H1 (cell line): Measurements from ENCODE around the gene SYNDIG1. TPM values are rescaled to one million over a fixed set of nuclear protein-coding genes. Genes with fewer than 3 reads are reported as not detected.

Experiments used
- CTCF ChIA-PET: fragments of 300-600 bp; sonication (Branson Sonifier 250); formaldehyde crosslinking; loops from one replicate; lab custom pipeline; 2021; ENCODE audit not compliant: partially characterized antibody; lab: Charles Lee
- POLR2A ChIA-PET: fragments of 300-600 bp; sonication (Branson Sonifier 250); formaldehyde crosslinking; loops from one replicate; lab custom pipeline; 2021; ENCODE audit warnings: inconsistent platforms; ENCODE audit not compliant: partially characterized antibody; lab: Charles Lee
- DNase-seq, 2 experiments: peaks; one replicate each; pipeline versions ENCODE4 v3.0.0 to v3.0.0-alpha.2; 2010 to 2022; ENCODE audit warnings: low spot score in 2 of 2, low read depth in 1 of 2, mixed read lengths in 1 of 2
- FAIRE-seq: peaks from 2 replicates; lab custom pipeline; 2011; peaks lifted over from hg19 to GRCh38; lab: Jason Lieb, UNC
- H2AFZ ChIP-seq: 2 replicates; pipeline ENCODE4 v1.8.1; 2012; ENCODE audit warnings: low read length, inconsistent platforms
- H2AK5ac ChIP-seq: 2 replicates; pipeline ENCODE4 v1.6.1; 2013; ENCODE audit warnings: low read depth, low read length
- H2BK120ac ChIP-seq: replicated peaks from 2 replicates; pipeline ENCODE3; 2013; ENCODE audit warnings: low read depth, low read length, inconsistent platforms
- H2BK12ac ChIP-seq: 2 replicates; pipeline ENCODE4 v1.6.1; 2013; ENCODE audit warnings: low read depth, low read length
- H2BK15ac ChIP-seq: 2 replicates; pipeline ENCODE4 v1.6.1; 2013; ENCODE audit warnings: low read length
- H2BK20ac ChIP-seq: 2 replicates; pipeline ENCODE4 v1.6.1; 2013; ENCODE audit warnings: low read length
- H2BK5ac ChIP-seq: 2 replicates; pipeline ENCODE4 v1.6.1; 2013; ENCODE audit warnings: low read depth, low read length
- H3K14ac ChIP-seq: 2 replicates; pipeline ENCODE4 v1.6.1; 2013; ENCODE audit warnings: inconsistent platforms; ENCODE audit not compliant: insufficient read length
- H3K18ac ChIP-seq: 2 replicates; pipeline ENCODE4 v1.6.1; 2013; ENCODE audit warnings: low read length; ENCODE audit errors: extremely low read depth
- H3K23ac ChIP-seq: 2 replicates; pipeline ENCODE4 v1.6.1; 2013; ENCODE audit warnings: inconsistent platforms; ENCODE audit not compliant: insufficient read length
- H3K23me2 ChIP-seq: 2 replicates; pipeline ENCODE4 v1.6.1; 2013; ENCODE audit warnings: low read depth, low read length
- H3K27ac ChIP-seq: 2 replicates; pipeline ENCODE4 v1.6.1; 2011; ENCODE audit warnings: low read depth, low read length, inconsistent platforms
- H3K27me3 ChIP-seq, 4 experiments: replicated peaks in 1 of 4; 1 replicate in 1 of 4; 2 replicates in 3 of 4; pipeline versions ENCODE4 v1.6.1 to v1.8.1; 2011 to 2013; ENCODE audit warnings: low read length in 3 of 4, mild to moderate bottlenecking in 3 of 4, inconsistent platforms in 2 of 4, mixed read lengths in 2 of 4, moderate library complexity in 1 of 4; ENCODE audit not compliant: control insufficient read depth in 3 of 4, insufficient read depth in 3 of 4; ENCODE audit errors: extremely low read depth in 1 of 4
- H3K36me3 ChIP-seq, 4 experiments: 2 replicates each; pipeline versions ENCODE4 v1.6.1 to v1.8.1; 2011 to 2013; ENCODE audit warnings: mild to moderate bottlenecking in 4 of 4, low read length in 3 of 4, moderate library complexity in 2 of 4, control low read depth in 1 of 4, inconsistent platforms in 1 of 4; ENCODE audit not compliant: insufficient read depth in 4 of 4, control insufficient read depth in 2 of 4
- H3K4ac ChIP-seq: replicated peaks from 2 replicates; pipeline ENCODE3; 2013; ENCODE audit warnings: low read length, low read depth, mixed read lengths, inconsistent platforms; ENCODE audit not compliant: insufficient read length
- H3K4me1 ChIP-seq, 4 experiments: replicated peaks in 1 of 4; 1 replicate in 1 of 4; 2 replicates in 3 of 4; pipeline versions ENCODE4 v1.6.1 to v1.8.1; 2011 to 2013; ENCODE audit warnings: low read length in 3 of 4, inconsistent platforms in 2 of 4, mixed read lengths in 1 of 4; ENCODE audit not compliant: insufficient read depth in 4 of 4, control insufficient read depth in 3 of 4
- H3K4me2 ChIP-seq, 2 experiments: 2 replicates each; pipeline versions ENCODE4 v1.6.1 to v1.8.1; 2011 to 2013; ENCODE audit warnings: low read depth in 2 of 2, low read length in 2 of 2, control low read depth in 1 of 2, inconsistent platforms in 1 of 2, mild to moderate bottlenecking in 1 of 2; ENCODE audit not compliant: insufficient read depth in 1 of 2
- H3K4me3 ChIP-seq, 4 experiments: fragments of 200-600, 300-600 bp in 1 of 4; sonication (generic), shearing (Covaris generic), sonication (Bioruptor Twin) in 1 of 4; 2 replicates each; pipeline versions ENCODE4 v1.5.1 to v1.8.1; 2011 to 2016; ENCODE audit warnings: low read length in 4 of 4, low read depth in 3 of 4, control low read depth in 2 of 4, inconsistent platforms in 2 of 4, mild to moderate bottlenecking in 2 of 4, mixed read lengths in 1 of 4, moderate library complexity in 1 of 4; ENCODE audit not compliant: insufficient read depth in 2 of 4; ENCODE audit errors: extremely low read depth in 1 of 4
- H3K56ac ChIP-seq: replicated peaks from 2 replicates; pipeline ENCODE3; 2013; ENCODE audit warnings: low read depth, mild to moderate bottlenecking, mixed read lengths, low read length, inconsistent platforms; ENCODE audit not compliant: insufficient read length
- H3K79me1 ChIP-seq: 2 replicates; pipeline ENCODE4 v1.6.1; 2013; ENCODE audit warnings: low read depth, low read length, control low read depth
- H3K79me2 ChIP-seq, 2 experiments: 2 replicates each; pipeline versions ENCODE4 v1.6.1 to v1.8.1; 2012 to 2013; ENCODE audit warnings: low read length in 2 of 2, mild to moderate bottlenecking in 2 of 2, inconsistent platforms in 1 of 2; ENCODE audit not compliant: insufficient read depth in 2 of 2, control insufficient read depth in 1 of 2
- H3K9ac ChIP-seq, 4 experiments: replicated peaks in 1 of 4; 1 replicate in 1 of 4; 2 replicates in 3 of 4; pipeline versions ENCODE4 v1.6.1 to v1.8.1; 2011 to 2013; ENCODE audit warnings: low read depth in 3 of 4, low read length in 3 of 4, control low read depth in 2 of 4, mild to moderate bottlenecking in 2 of 4, moderate library complexity in 2 of 4, inconsistent platforms in 1 of 4; ENCODE audit errors: extremely low read depth in 1 of 4
- H3K9me3 ChIP-seq, 2 experiments: 2 replicates each; pipeline versions ENCODE4 v1.6.1 to v1.8.1; 2012 to 2013; ENCODE audit warnings: mild to moderate bottlenecking in 2 of 2, moderate library complexity in 2 of 2, control low read depth in 1 of 2, inconsistent platforms in 1 of 2, low read depth in 1 of 2, low read length in 1 of 2, mixed read lengths in 1 of 2; ENCODE audit not compliant: insufficient read depth in 2 of 2
- H4K20me1 ChIP-seq, 2 experiments: replicated peaks in 1 of 2; 2 replicates each; pipeline versions ENCODE3 to v1.8.1; 2011 to 2013; ENCODE audit warnings: inconsistent platforms in 2 of 2, low read length in 2 of 2, mild to moderate bottlenecking in 1 of 2; ENCODE audit not compliant: insufficient read depth in 2 of 2, control insufficient read depth in 1 of 2
- H4K5ac ChIP-seq: 2 replicates; pipeline ENCODE4 v1.6.1; 2013; ENCODE audit warnings: low read length, low read depth, mixed read lengths, inconsistent platforms; ENCODE audit not compliant: insufficient read length
- H4K8ac ChIP-seq: 2 replicates; pipeline ENCODE4 v1.8.0; 2013; ENCODE audit warnings: mild to moderate bottlenecking, moderate library complexity, low read length, inconsistent platforms; ENCODE audit not compliant: insufficient read depth; ENCODE audit errors: extremely low read depth
- H4K91ac ChIP-seq: replicated peaks from 2 replicates; pipeline ENCODE3; 2013; ENCODE audit warnings: low read length, mixed read lengths, inconsistent platforms; ENCODE audit not compliant: insufficient read length
- BCL11A ChIP-seq, 2 experiments: IDR thresholded peaks; one replicate each; pipeline ENCODE4 v1.6.1; 2011; ENCODE audit warnings: low read depth in 2 of 2, low read length in 2 of 2, mild to moderate bottlenecking in 2 of 2
- BRCA1 ChIP-seq: IDR thresholded peaks from 2 replicates; pipeline ENCODE4 v1.6.1; 2012; ENCODE audit warnings: low read depth, low read length, improper control_type of control experiment
- CREB1 ChIP-seq: IDR thresholded peaks from 2 replicates; pipeline ENCODE4 v1.6.1; 2012; ENCODE audit warnings: inconsistent platforms
- HDAC6 ChIP-seq: IDR thresholded peaks from one replicate; pipeline ENCODE4 v1.7.1; 2012; ENCODE audit warnings: low read depth, mild to moderate bottlenecking, inconsistent platforms, low read length, moderate library complexity
- JUN ChIP-seq: IDR thresholded peaks from 2 replicates; pipeline ENCODE4 v1.6.1; 2011; ENCODE audit warnings: low read depth, mild to moderate bottlenecking, improper control_type of control experiment, low read length
- JUND ChIP-seq: IDR thresholded peaks from 2 replicates; pipeline ENCODE4 v1.6.1; 2011; ENCODE audit warnings: mild to moderate bottlenecking, improper control_type of control experiment, low read length
- KDM1A ChIP-seq: fragments of 200-600, 300-600 bp; sonication (generic); IDR thresholded peaks from 2 replicates; pipeline ENCODE4 v1.7.1; 2016; ENCODE audit warnings: mild to moderate bottlenecking, low read length, borderline replicate concordance
- RNF2 ChIP-seq: fragments of 200-900, 300-1000 bp; sonication (generic); IDR thresholded peaks from 2 replicates; pipeline ENCODE4 v1.7.1; 2016; ENCODE audit warnings: borderline replicate concordance, low read depth, mild to moderate bottlenecking, antibody characterized with exemption, low read length; ENCODE audit not compliant: poor library complexity, severe bottlenecking; ENCODE audit errors: missing control alignments
- TEAD4 ChIP-seq: IDR thresholded peaks from 2 replicates; pipeline ENCODE4 v1.6.1; 2012; ENCODE audit warnings: low read depth, low read length, inconsistent platforms, mixed read lengths
- YY1 ChIP-seq: IDR thresholded peaks from 2 replicates; pipeline ENCODE4 v1.6.1; 2011; ENCODE audit warnings: low read depth, mild to moderate bottlenecking, low read length
- WGBS, 2 experiments: shearing (Covaris generic) in 1 of 2; methylation state at CpG; one replicate each; pipeline versions ENCODE4 v1.1.6 to v1.1.7; 2013 to 2015; ENCODE audit warnings: low lambda C conversion rate in 2 of 2, mixed read lengths in 2 of 2, inconsistent platforms in 1 of 2, low coverage in 1 of 2, missing lambda C conversion rate in 1 of 2; ENCODE audit not compliant: insufficient replicate concordance in 2 of 2, insufficient coverage in 1 of 2, insufficient read length in 1 of 2; ENCODE audit errors: extremely low coverage in 1 of 2, missing lambda C conversion rate in 1 of 2; 5-methylcytosine and 5-hydroxymethylcytosine counted together
- polyA plus RNA-seq, 7 experiments: library from polyadenylated mRNA; depleted of rRNA in 3 of 7; stranded (reverse) in 5 of 7; unstranded in 2 of 7; fragments of >200 nt in 5 of 7; fragments of 200-250 nt in 2 of 7; gene quantifications; 1 replicate in 5 of 7; 2 replicates in 1 of 7; 4 replicates in 1 of 7; pipeline versions ENCODE4 v1.2.1 to v1.2.3, GENCODE V29; 2011 to 2013; ENCODE audit warnings: missing spikeins in 2 of 7, mixed read lengths in 2 of 7
- total RNA-seq: library from RNA; stranded (reverse); fragmentation: NEBNext Ultra II Directional; extraction: Animal tissue kit (Norgen Biotek cat#: 25700); gene quantifications from 2 replicates; pipeline ENCODE4 v1.2.1, GENCODE V29; 2021

SYNDIG1 gene
- total and polyA plus RNA-seq, 2 of the 8 experiments (the other 6 are each of a cell fraction or from before 2014, with no cell fraction given), result 6.5 to 7.8 TPM

DNA sequence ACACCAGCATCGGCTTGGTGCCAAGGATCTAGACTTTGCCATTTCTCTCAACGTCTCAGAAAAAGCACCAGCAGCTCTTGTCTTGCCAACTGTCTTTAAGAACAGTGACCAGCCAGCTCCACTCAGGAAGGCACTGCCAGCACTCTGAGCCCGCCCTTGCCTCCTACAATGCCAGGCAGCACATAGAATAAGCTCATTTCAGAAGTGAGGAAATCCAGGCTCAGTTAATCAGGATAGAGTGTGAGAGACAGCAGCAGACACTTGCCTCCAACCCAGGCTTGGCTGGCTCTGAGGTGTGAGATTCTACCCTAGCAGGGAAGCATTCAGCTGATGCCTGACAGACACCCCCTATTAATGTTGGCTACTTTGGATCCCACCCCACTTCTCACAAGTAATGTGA lies 4.3 kb upstream of the SYNDIG1 start:
- Histone ChIP-seq H3K4me3 (no peak overlapping the region), H2BK20ac (peak overlapping the region; percentile 72; the same call in 1 of the 2 replicates), H2AK5ac (no peak overlapping the region), H2BK12ac (peak overlapping the region; percentile 52; the same call in 1 of the 2 replicates), H3K9me3 (no peaks in the 10 kb centered on the region), H3K14ac (no peak overlapping the region), H3K56ac (no peak overlapping the region), H3K23ac (no peak overlapping the region), H3K18ac (no peak overlapping the region), H4K20me1 (no peaks in the 10 kb centered on the region), H2BK120ac (peak overlapping the region; percentile 70), H3K79me1 (no peaks in the 10 kb centered on the region), H4K91ac (no peak overlapping the region), H2BK5ac (no peak overlapping the region), H3K27ac (no peak overlapping the region), H3K4me1 (peaks cover 17 to 34% (median 23%) of the 10 kb centered on the region in 4 experiments), H2BK15ac (no peak overlapping the region), H3K4ac (no peak overlapping the region), H3K79me2 (0 out of 4 replicates have a peak, but pooled peaks cover 0 to 1% of the 10 kb centered on the region in 2 experiments), H4K8ac (no peak overlapping the region), H4K5ac (no peak overlapping the region), H3K9ac (peak overlapping the region in 1 of 4 experiments; percentile 13; a peak in 2 of 7 replicates), H3K23me2 (peaks cover 8% of the 10 kb centered on the region; the same call in 1 of the 2 replicates), H3K4me2 (no peak overlapping the region), H3K36me3 (no peaks in the 10 kb centered on the region), H3K27me3 (peaks cover 4 to 29% (median 11%) of the 10 kb centered on the region in 4 experiments; a peak in 6 of 7 replicates), H2AFZ (no peak overlapping the region)
- TF ChIP-seq JUND, result no peak
- TF ChIP-seq JUN, result no peak
- TF ChIP-seq BCL11A (IDR thresholded peaks at IDR 0.05; ENCODE audit: low read depth in 2 of 2, low read length in 2 of 2), result no peak
- TF ChIP-seq YY1, result no peak
- no peak for TF ChIP-seq BRCA1
- no peak for TF ChIP-seq HDAC6
- no peak for TF ChIP-seq RNF2
- TF ChIP-seq KDM1A, result no peak
- TF ChIP-seq CREB1, result no peak
- TF ChIP-seq TEAD4, result no peak
- DNase-seq, result no peak
- ChIA-PET CTCF (interaction anchor here (0.5 to 2.0 kb wide), 7 partner anchors 11 to 316 kb away, joined by 3 to 9 read pairs (median 3); no protein-coding TSS in a partner anchor), POLR2A (no interaction called here)
- FAIRE-seq, result no peak
- 86% methylated on average over 3 of the region's 3 CpGs; no CpG with 5 or more reads in 1 of the 2 experiments for WGBS, 2 experiments
